KG1 (cell line): ENCODE measurements around the gene SRP14.
"Not testable (repeated sequence)": the region's sequence is repeated elsewhere in the genome, so short reads cannot be mapped to it uniquely, and the experiment has no call there.

Experiments
- DNase-seq: peaks from one replicate; lab custom pipeline; 2025; lab: John Stamatoyannopoulos, UW

SRP14 gene, protein sequence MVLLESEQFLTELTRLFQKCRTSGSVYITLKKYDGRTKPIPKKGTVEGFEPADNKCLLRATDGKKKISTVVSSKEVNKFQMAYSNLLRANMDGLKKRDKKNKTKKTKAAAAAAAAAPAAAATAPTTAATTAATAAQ

DNA sequence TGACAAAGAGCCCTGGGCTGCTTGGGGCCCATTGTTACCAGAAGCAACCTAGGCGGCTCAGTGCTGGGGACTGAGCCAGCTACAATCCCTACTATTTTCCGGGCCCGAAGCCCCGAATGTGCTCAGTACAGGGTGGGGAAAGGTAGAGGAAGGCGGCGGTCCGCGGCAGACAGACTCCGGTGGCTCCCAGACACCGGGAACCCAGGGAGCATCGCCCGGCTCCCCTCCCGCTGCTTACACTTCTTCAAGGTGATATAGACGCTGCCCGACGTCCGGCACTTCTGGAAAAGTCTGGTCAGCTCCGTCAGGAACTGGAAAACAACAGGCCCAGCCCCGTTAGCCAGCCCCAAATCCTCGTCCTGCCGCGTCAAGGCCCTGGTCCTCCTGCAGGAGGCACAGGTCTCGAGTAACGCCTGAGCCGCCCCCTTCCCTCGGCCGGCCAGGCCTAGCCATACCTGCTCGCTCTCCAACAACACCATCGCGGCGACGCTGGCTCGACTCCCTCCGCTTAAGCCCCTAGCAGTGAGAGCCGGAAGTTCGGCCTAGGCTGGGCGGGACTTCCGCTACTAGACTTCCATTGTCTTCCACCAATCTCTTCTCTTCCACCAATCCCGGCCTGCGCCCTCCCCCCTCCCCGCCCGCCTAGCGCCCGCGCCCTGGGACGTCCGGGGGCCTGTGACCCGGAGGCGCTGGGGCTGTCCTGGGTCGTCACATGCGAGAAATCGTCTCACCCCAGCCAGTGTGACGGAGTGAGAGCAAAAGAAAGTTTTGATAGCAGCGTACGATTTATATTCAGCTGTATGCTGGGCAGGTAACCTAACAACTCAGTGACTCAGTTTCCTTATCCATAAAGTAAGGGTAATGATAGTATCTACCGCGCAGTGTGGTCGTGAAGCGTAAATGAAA lies at the start of gene SRP14:
SRP14 (minus strand) TSS at position 544 of the 906 bp plus-strand sequence; CDS start at position 479, 65 bp downstream.
- DNase-seq: peak; percentile 86

- no peak for DNase-seq
Measured at GRCh38 chr15:40087991-40088928, 49.3 kb upstream of the SRP14 start.

- DNase-seq: no peak
Measured at GRCh38 chr15:40087068-40087810, 48.3 kb upstream of the SRP14 start.

DNA sequence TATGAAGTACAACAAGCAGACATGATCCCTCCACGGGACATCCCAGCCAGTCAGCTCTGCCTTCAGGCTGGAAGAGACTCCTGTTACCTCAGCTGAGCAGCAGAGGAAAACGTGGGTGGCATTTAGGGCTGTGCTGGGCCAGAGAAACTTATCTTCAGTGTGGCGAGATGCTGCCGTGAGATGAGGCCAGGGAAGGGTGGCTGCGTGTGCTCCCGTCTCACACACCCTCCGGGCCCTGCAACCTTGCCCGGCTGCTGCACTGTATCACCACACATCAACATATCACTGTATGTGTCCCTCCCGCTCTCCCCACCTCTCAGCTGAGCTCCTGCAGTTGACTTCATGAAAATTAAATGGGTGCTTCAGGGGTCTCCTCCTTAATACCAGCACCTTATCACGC lies 46.3 kb upstream of the SRP14 start:
- DNase-seq: no peak

GRCh38 chr15:40084650-40085049 lies 45.7 kb upstream of the SRP14 start:
- no peak for DNase-seq

GRCh38 chr15:40082195-40082883 lies 43.4 kb upstream of the SRP14 start:
- no peak for DNase-seq

DNA sequence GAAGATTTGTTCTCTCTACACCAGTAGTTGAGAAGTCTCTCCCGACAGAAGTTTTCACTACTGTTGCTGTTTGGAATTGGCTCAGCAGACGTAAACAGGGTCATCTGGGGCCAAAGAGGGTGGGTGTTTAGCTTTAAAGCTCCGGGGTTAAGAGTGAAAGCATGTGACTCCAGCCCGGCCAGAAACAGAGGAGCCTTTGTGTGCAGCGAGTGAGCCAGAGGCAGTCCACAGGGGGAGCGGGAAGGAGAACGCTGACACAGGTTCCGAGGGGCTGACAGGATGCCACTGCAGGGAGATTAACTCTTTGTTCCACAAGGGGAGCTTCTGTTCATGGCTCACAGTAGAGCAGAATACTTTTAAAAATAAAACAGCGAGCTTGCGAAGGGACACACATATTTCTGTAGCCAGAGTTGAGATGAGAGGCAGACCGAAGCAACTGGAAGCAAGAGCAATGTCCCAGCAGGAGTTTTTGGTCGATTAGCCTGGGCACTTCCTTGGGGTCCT lies 42.8 kb upstream of the SRP14 start:
- DNase-seq: peak; percentile 28

DNA sequence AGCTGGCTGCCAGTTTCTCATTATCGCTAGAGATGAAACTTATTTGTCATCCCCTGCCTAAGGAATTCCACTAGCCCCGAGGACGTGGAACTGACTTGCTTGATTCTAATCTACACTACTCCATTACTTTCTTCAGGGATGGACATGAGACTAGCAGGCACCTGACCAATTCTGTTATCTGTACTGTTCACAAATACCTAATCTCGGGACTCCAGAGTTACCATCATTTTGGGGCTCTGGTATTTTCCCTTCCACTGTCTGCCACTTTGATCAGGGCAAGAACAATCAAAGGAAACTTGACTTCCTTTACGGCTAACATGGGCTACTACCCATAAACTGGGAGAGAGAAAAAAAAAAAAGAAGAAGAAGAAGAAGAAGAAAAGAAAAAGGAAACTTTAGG lies 41.9 kb upstream of the SRP14 start:
- DNase-seq: no peak

DNA sequence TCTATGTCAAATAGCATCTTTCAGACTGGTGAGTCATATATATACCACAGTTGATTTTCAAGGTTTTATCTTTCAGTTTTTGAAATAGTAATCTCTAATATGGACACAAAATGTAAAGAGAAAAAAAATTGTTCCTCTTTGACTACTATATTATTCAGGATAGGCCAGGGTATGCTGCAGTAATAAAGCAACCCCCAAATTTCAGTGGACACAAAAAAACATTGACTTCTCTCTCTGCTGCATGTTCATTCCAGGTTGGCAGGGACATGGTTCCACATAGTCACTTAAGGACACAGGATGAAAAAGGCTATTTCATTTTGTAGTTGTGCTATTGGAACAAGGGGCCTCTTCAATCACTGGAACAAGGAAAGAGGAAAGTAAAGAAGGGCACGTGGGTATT lies 41.1 kb upstream of the SRP14 start:
- DNase-seq: no peak

DNA sequence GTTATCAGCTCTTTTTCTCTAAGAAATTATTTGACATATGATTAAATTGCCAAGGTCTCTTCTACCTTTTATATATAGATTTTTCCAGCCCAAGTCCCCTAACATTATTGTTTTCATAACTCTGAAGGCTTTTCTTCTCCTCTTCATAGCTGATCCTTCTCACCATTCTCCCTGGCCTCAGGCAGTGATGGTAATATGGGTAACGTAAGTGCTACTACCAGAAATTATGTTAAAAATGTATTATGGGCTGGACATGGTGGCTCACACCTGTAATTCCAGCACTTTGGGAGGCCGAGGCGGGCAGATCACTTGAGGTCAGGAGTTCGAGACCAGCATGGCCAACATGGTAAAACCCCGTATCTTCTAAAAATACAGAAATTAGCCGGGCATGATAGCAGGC lies 40.5 kb upstream of the SRP14 start:
- DNase-seq: no peak

GRCh38 chr15:40075298-40076044 lies 36.5 kb upstream of the SRP14 start:
- DNase-seq: no peak

GRCh38 chr15:40074656-40075055 lies 35.7 kb upstream of the SRP14 start:
- not testable (repeated sequence) for DNase-seq

- not testable (repeated sequence) for DNase-seq
Measured at GRCh38 chr15:40073716-40074490, 34.9 kb upstream of the SRP14 start.

DNA sequence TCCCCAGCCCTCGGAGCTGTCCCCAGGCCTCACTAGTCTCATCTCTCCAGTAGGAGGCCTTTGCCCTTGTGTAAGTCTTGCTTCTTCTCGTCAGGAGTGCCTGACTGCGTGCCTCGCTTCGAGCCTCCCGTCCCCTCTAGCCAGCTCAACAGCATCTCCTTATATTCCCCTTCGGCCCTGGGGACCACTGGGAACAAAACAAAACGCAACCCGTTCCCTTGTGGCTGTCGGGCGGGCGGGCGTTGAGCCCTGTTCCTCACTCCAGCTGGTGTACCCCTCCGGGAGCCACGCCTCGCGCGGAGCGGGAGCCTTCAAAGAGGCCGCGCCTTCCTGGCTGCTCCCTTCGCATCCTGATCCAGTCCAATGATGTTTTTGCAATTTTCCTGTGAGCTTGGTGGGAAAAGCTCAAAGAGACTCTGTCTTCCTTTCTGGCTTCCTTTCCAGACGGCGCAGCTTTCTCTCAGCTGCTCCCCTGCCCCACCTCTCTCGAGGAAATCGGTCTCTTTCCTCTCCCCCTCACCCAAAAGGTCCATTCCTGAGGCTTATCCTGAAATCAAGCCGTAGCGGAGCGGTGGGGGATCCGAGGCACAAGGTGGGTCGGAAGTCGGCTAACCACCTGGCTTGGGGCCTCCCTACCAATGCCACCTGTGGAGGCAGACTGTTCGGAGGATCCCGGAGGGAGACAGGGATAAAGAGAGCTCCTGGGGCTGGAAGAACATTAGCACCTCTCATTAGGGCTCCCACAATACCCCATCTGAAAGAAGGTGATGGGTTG lies 33.4 kb upstream of the SRP14 start:
- DNase-seq: no peak

GRCh38 chr15:40070608-40071218 lies 31.7 kb upstream of the SRP14 start:
- DNase-seq: no peak

DNA sequence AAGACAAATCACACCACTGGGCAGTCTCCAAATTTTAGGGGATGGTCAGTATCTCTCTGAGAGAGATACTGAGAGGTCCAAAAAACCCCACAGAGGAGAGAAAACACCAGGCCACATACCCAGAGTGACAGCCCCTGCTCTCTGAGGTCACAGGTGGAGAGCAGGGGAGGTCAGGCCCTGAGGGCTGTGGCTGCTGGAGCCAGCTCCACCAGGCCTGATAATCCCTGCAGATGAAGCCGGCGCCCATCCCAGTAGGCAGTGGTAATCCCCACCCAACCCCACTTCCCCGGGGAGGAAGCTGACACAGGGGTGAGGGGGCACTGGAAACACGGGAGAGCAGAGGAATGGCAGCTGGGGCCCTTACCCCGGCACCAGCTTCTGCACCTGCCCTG lies 31.2 kb upstream of the SRP14 start:
- no peak for DNase-seq

- DNase-seq: no peak
Measured at GRCh38 chr15:40069178-40070165, 30.5 kb upstream of the SRP14 start.
